Measurements from ENCODE around the gene XIRP1.
"Not testable (repeated sequence)": the region's sequence is repeated elsewhere in the genome, so short reads cannot be mapped to it uniquely, and the experiment has no call there.

The XIRP1 gene

GRCh38 chr3:39185959-39186691, 6.3 kb downstream of the XIRP1 start:
- DNase-seq (ENCODE audit: low read depth) = no peak

- DNase-seq (ENCODE audit: low read depth) = no peak
Measured at GRCh38 chr3:39185326-39185958, 7.0 kb downstream of the XIRP1 start.

- DNase-seq (ENCODE audit: low read depth) = no peak
Measured at GRCh38 chr3:39184968-39185285, 7.5 kb downstream of the XIRP1 start.

- no peak for DNase-seq (ENCODE audit: low read depth)
Measured at GRCh38 chr3:39184081-39184967, 8.1 kb downstream of the XIRP1 start.

- DNase-seq (ENCODE audit: low read depth) = no peak
Measured at GRCh38 chr3:39183211-39184080, 8.9 kb downstream of the XIRP1 start.

- DNase-seq (ENCODE audit: low read depth) = no peak
Measured at GRCh38 chr3:39181408-39182335, 10.7 kb downstream of the XIRP1 start.

- DNase-seq (ENCODE audit: low read depth) = peak; percentile 60
Measured at GRCh38 chr3:39180546-39181346, 11.6 kb downstream of the XIRP1 start.

DNA sequence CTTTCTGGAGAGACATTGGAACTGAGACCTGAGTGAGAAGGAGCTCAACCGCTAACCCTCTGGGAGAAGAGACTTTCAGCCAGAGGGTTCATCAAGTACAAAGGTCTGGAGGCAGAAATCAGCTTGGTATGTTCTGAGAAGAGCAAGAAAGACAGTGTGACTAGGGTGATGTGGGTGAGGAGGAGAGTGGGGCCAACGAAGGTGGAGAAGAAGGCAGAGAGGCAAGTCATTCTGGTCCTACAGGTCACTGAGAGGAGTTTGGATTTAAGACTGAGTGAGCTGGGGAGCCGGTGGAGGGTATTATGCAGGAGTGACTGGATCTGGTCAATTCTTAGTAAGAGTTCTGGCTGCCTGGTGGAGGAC, 12.2 kb downstream of the XIRP1 start:
- DNase-seq (ENCODE audit: low read depth) = no peak

DNA sequence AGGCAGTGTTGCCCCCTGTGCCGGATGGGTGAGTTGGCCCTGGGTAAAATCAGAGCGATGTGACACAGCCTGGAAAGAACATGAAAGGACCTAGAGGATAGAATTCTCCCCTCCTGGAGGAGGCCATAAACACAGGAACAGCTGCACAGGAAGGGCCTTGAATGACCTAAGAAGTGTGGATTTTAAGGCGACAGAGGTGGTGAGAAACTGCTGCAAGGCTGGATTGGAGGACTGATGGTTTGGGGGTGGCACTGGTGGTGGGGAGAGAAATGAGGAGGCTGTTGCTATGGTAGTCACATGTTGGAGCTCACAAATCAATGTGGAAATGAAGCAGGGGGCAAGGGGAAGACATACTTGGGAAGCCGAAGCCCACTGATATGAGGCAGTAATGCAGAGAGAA, 13.8 kb downstream of the XIRP1 start:
- DNase-seq (ENCODE audit: low read depth) = no peak

DNA sequence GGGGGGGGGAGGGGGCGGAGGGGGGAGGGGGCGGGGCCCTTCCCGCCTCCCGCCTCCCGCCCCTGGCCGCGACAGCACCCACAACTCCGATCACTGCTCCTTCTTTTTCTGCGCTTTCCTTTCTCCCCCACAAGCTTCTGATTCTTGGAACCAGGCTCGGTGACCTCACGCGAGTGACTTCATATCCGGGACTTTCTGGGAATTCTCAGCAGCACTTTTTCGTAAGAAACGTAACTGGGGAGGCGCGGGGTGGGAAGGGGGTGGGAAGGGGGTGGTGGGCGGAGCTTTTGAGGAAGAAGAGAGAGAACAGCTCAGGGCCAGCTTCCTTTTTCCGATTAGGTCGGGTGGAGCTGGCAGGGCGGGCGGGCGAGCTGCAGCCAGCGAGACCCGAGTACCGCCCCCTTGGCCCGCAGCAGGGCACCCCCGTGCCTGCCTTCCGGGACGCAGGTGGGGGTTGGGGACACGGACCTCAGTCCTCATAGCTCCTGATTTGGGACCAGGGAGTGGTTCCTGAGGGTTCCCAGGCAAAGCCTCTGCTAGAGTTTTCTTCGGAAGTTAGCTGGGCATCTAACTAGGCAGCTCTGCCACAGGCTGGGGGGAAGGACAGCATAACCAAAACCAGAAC, 14.6 kb downstream of the XIRP1 start:
- peak; percentile 73 for DNase-seq (ENCODE audit: low read depth)

GRCh38 chr3:39176025-39176714, 16.2 kb downstream of the XIRP1 start:
- DNase-seq (ENCODE audit: low read depth) = no peak

DNA sequence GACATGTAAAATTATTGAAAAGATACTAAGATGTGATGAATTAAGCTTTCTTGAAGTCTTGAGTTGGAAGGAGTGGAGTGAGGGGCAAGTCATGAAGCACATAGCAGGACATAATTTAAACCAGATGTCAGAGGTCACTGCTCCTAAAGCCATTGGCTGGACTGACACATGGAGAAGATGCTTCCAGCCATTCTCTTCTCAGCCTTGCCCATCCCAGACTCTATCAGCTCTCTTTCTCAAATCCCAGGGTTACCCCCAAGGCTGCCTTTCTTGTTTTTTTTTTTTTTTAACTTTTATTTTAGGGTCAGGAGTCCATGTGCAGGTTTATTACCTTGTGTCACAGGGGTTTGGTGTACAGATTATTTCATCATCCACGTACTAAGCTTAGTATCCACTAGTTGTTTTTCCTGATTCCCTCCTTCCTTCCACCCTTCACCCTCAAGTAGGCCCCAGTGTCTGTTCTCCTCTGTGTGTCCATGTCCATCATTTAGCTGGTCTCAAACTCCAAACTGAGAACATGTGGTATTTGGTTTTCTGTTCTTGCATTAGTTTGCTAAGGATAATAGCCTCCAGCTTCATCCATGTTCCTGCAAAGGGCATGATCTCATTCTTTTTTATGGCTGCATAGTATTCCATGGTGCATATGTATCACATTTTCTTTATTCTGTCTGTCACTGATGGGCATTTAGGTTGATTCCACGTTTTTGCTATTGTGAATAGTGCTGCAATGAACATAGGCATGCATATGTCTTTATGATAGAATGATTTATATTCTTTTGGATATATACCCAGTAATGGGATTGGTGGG, 18.9 kb downstream of the XIRP1 start:
- DNase-seq (ENCODE audit: low read depth) = no peak

GRCh38 chr3:39171860-39172259, 20.5 kb downstream of the XIRP1 start:
- DNase-seq (ENCODE audit: low read depth) = no peak

DNA sequence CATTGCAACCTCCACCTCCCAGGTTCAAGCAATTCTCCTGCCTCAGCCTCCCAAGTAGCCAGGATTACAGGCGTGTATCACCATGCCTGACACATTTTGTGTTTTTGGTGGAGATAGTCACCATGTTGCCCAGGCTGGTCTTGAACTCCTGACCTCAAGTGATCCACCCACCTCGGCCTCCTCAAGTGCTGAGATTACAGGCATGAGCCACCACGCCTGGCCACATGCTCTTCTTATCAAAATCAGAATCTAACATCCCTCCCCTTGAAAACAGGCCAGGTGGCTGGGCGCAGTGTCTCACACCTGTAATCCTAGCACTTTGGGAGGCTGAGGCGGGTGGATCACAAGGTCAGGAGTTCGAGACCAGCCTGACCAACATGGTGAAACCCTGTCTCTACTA, 21.5 kb downstream of the XIRP1 start:
- DNase-seq (ENCODE audit: low read depth) = not testable (repeated sequence)

DNA sequence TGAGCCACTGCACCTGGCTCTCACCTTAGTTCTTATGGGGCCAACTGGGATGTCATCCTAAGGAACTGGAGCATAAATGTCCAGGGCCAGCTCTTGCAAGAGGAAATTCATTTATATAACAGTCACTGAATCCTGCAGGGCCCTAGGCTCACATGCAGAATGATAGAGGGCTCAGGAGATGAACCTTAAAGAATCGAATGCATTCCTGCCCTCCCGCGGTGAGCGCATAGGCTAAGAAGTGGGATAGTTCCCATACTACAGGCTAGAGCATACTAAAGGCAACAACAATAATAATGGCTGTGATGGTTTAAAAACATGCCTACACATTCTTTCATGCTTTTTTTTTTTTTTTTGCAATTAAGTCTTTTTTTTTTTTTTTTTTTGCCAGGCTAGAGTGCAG, 21.9 kb downstream of the XIRP1 start:
- no peak for DNase-seq (ENCODE audit: low read depth)

GRCh38 chr3:39169712-39170111, 22.7 kb downstream of the XIRP1 start:
- DNase-seq (ENCODE audit: low read depth) = no peak

DNA sequence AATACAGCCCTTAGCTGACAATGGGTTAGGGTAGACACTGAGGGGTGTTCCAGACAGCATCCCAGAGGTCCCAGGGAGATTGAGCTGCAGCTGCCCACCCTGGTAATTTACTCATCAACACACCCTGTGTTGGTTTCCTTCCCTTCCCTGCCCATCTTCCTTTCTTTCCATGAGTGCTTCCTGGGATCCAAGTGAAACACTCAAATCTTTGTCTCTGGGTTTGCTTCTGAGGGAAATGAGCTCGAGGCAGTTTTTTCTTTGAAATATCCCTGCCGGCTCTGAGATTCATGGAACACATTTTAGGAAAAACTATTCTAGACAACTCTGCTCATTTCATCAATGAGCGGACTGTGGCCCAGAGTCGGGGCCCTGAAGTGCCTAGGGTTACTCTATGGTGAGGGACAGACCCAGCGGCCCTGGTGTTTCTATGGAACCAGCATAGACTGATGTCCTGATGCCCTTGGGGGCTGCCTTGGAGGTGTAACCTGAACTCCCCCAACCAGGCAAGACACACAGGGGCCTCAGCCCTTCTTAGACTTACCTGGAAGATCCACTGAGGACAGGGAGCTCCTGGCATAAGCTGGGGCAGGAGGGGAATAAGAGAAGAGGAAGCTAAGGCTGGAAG, 24.1 kb downstream of the XIRP1 start:
- no peak for DNase-seq (ENCODE audit: low read depth)
